ENCODE results near the gene SULT4A1.
"Not testable (repeated sequence)": the region's sequence is repeated elsewhere in the genome, so short reads cannot be mapped to it uniquely, and the experiment has no call there.

SULT4A1 gene, protein sequence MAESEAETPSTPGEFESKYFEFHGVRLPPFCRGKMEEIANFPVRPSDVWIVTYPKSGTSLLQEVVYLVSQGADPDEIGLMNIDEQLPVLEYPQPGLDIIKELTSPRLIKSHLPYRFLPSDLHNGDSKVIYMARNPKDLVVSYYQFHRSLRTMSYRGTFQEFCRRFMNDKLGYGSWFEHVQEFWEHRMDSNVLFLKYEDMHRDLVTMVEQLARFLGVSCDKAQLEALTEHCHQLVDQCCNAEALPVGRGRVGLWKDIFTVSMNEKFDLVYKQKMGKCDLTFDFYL

DNA sequence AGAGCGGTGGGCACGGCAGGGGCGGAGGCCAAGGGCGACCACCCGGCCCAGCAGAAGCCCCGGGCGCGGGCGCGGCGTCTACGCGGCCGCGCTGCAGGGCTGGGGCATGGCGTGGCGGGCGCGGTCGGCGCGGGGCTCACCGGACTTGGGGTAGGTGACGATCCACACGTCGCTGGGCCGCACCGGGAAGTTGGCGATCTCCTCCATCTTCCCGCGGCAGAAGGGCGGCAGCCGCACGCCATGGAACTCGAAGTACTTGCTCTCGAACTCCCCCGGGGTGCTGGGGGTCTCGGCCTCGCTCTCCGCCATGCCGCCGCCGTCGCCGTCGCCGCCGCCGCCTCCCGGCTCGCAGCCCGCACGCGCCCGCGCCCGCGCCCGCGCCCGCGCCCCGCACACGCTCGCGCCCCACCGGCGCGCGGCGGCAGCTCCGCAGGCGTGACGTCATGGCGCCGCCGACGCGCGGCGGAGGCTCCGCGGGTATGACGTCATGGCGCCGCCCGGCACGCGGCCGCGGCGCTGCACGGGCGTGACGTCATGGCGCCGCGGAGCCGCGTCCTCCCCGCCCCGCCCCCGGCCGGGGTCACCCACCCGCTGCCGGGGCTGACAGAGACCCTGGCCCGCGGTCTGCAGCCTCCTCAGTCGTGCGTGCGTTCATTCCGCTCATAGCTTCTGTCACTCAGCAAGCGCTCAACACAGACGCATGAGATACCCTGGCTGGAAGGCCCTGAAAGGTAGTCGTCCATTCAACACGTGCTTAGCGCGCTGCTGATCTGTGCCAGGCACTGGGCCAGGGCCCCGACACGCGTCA, at the start of gene SULT4A1:
Gene SULT4A1 (minus strand): TSS at position 440 of the 808 bp plus-strand sequence. CDS start 131 bp downstream, at position 309.
- DNase-seq, result peak; percentile 43

DNA sequence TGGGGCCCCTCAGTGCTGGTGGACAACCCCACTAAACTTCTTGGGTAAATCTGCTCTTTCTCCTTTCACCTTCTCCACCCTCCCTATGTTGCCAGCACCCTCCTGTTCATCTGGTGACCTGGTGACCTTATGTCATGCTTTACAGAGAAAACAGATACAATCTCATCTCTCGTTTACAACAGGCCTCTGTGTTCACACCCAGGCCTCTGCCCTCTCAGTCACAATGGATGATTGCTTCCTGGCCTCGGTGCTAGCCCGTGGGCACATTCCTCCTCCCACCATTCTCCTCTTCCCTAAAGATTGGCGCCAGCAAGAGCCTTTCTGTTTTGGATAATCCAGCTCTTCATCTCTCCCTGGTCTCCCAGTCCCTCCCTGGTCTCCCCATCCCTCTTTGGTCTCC, 49.0 kb upstream of the SULT4A1 start:
- DNase-seq, result no peak

DNA sequence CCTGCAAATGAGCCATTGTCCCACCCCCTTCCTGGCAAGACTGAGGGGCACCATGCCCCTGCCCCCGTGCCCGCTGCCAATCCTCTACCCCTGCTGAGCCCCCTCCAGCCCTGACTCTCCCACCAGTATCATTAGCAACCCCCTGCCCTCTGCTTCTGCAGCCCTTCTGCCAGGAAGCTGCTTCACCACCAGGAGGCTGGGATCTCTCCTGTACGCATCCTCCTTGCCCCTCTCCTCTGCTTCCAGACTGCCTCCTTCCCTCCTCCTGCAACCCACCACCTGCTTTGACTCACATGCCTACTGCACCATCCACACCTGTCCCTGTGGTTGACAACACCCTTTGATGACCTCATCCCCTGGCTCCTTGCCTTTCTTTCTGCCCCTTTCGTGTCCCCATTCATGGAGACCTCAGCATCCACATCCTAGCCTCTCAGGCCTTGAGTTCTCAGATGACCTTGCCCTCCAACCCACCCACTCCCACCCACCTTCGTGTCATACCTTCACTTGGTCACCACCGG, 47.9 kb upstream of the SULT4A1 start:
- no peak for DNase-seq

DNA sequence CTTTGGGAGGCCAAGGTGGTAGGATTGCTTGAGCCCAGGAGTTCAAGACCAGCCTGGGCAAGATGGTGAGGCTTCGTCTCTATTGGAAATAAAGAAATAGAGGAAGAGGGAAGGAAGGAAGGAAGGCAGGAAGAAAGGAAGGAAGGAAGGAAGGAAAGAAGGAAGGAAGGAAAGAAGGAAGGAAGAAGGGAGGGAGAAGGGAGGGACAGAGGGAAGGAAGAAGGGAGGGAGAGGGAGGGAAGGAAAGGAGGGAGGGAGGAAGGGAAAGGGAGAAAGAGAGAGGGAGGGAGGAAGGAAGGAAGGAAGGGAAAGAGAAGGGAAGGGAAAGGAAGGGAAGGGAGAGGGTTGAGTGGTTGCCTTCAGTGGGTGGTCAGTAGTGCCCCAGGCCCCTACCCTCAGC, 47.4 kb upstream of the SULT4A1 start:
- no peak for DNase-seq

DNA sequence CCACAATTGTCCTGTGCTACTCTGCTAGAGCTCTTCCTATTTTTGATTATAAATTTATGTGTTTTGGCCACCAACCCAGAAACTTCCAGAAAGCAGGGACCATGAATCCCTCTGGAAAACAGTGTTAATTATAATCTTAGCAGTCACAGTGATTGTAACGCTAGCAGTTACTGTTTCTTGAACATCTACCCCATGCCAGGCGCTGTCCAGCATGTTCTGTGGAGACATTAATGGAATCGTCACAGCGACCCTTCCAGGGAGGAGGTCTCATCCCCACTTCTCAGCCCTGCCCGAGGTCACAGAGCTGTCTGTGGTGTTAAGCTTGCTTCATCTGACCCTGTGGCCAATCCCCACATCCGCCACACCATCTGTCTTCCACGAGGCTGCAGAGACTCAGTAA, 43.4 kb upstream of the SULT4A1 start:
- DNase-seq, result no peak

DNA sequence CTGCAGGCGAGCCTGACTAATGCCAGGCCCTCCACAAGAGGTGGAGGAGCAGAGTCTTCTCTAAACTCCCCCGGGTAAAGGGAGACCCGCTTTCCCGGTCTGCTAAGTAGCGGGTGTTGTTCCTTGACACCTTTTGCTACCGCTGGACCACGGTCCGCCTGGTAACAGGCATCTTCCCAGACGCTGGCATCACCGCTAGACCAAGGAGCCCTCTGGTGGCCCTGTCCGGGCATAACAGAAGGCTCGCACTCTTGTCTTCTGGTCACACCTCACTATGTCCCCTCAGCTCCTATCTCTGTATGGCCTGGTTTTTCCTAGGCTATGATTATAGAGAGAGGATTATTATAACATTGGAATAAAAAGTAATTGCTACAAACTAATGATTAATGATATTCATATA, 42.1 kb upstream of the SULT4A1 start:
- DNase-seq, result not testable (repeated sequence)

DNA sequence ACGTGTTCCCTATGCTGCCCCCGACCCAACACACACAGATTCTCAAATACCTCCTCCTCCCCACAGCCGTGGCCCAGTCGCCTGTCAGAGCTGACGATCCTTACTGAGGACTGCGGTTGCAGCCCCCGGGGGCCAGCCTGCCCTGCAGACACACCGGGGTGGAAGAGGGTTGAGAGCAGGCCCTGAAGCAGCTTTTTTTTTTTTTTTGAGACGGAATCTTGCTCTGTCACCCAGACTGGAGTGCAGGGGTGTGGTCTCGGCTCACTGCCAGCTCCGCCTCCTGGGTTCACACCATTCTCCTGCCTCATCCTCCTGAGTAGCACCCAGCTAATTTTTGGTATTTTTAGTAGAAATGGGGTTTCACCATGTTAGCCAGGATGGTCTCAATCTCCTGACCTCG, 40.7 kb upstream of the SULT4A1 start:
- DNase-seq, result not testable (repeated sequence)

DNA sequence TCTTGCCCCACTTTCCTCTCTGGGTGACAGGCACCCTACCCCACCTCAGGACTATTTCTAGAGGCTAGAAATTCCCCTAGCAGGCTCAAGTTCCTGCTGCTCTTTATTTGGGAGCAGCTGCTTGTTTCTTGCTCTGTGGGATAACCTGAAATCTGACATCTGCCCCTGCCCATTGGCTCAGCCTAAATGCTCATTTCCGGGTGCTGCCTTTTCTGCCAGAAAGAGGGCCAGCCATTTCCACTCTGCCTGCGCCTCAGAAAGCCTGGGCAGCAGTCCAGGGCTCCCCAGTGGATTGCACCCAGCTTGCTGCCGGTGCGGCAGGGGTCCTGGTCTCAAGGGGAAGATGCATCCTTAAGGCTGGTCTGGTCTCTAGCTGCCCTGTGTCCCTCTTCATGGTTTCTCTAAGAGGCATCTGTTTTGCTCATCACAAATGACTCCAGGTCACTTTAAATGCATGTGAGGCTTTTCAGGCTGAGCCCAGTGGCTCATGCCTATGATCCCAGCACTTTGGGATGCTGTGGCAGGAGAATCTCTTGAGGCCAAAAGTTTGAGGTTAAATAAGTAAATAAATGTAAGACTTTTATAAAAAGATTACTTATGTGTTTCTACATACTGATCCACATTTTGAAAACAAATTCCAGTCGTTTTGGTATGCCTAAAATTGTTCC, 39.8 kb upstream of the SULT4A1 start:
- no peak for DNase-seq

DNA sequence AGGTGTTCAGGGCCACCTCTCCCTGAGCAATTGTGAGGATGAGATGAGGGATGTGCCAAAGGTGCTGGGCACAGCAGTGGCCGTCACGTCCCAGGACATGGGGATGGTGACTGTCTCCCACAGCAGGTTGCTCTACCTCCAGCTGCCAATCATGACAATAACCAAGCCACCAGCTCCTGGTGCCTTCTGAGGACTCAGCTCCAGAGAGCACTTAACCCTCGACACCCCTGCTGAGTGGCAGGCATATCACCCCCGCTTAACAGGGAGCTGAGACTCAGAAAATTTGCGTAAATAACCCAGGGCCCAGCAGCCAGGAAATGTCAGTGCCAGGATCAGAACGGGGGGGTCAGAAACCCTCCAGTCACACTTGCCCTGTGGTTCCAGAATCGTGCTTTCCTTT, 37.9 kb upstream of the SULT4A1 start:
- no peak for DNase-seq

DNA sequence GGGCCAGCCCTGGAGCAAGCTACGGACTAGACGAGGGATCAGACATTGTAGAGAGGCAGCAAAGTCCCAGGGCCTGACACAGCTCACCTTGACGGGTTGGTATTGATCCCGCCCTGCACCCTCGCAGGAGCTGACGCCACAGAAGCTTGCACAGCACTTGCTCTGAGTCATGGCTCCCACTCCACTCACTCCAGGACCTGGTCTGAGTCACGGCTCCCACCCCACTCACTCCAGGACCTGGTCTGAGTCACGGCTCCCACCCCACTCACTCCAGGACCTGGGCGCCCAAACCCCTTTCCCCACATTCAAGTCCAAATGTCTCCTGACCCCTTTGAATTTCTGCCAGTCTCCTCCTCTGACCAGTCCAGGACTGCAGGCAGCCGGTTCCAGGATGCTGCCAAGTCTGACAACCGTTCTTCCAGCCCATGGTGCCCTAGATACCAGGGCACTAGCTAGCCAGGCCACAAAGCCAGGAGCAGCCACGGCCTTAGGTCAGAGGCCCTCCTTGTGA, 35.5 kb upstream of the SULT4A1 start:
- DNase-seq, result no peak

DNA sequence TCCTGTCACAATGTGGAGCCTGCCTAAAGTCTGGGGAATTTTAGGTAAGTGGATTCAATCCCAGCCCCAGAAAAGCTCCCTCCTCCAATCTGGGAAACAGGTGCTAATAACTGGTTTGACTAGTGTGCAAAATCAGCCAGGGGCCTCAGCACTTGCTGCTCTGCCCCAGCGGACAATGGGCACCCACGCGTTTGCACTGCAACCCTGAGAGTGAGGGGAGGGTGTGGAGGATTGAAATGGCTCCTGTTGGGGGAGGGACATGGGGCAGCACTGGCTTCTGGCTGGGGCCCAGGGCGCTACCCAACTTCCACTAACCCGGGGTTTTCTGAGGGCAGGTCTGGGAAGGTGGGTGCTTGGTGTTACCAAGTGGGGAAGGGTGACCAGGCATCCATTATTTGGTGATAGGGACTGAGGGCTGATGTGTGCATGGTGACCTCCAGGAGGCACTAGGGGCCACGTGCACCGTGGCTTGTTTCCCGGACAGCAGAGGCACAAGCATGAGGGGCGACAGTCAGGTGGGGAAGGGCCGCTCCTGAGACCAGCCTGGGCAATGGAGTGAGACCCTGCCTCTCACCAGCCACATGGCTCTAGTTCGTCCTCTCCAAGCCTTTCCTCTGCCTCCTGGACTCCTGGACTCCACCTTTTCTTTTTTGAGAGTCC, 33.8 kb upstream of the SULT4A1 start:
- no peak for DNase-seq

DNA sequence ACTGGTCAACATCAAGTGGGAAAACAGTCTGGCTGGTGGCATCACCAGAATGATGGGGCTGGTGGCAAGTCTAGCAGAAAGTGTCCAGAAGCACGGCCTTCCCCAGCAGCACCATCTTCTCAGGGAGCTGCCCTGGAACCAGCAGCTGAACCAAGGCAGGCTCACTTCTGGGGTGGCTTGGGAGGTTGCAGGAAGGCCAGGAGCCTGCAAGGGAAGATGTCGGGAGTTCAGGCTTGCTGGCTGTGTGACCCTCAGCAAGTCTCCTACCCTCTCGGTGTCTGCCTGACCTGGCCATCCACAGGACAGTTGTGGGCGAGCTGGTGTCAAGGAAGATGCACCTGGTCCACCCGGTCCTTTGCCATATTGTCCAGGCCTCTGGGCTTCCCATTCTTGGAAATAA, 31.8 kb upstream of the SULT4A1 start:
- no peak for DNase-seq

DNA sequence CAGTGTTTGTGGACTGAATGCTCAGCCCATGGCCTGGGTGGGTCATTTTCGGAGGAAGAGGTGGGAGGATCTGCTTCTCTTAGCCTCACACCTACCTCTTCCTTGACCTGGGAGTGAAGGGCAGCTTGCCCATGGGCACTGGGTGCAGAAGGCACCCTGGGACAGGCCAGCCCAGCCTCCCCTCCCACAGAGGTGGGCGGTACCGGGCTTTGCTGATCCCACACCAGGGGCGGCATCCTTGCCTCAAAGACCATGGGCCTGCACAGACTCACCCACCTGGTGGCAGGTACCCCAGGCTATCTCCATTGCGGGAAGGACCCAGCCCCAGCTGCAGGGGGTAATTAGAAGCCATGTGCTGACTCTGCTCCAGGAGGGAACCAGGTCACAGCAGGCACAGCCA, 31.0 kb upstream of the SULT4A1 start:
- DNase-seq, result no peak

DNA sequence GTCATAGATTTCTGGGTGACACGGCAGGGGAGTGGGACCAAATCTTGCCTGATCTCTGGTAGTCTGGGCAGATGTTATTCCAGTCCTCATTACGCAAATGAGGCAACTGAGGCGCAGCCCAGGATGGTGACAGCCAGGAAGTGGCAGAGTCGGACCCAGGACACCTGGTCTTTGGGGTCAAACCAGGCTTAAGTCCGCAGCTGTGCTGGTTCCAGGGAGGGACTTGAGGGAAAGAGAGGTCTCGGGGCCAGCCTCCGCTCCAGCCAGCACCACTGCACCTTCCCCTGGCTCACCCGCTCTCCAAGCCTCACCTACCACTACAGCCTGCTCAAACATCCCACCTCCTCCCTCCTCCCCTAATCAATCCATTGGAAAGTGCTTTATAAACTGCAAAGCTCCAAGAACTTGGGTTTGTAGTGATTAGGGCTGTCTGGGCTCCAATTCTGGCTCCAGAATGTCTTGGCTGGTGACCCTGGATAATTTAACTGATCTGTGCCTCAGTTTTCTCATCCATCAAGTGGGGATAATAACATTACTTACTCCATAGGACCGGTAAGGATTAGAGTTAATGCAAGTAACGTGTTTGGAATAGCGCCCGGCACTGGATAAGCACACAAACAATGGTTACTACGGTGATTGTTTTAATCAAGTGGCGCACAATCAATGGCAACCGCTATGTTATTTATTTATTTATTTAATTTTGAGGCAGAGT, 30.0 kb upstream of the SULT4A1 start:
- no peak for DNase-seq

DNA sequence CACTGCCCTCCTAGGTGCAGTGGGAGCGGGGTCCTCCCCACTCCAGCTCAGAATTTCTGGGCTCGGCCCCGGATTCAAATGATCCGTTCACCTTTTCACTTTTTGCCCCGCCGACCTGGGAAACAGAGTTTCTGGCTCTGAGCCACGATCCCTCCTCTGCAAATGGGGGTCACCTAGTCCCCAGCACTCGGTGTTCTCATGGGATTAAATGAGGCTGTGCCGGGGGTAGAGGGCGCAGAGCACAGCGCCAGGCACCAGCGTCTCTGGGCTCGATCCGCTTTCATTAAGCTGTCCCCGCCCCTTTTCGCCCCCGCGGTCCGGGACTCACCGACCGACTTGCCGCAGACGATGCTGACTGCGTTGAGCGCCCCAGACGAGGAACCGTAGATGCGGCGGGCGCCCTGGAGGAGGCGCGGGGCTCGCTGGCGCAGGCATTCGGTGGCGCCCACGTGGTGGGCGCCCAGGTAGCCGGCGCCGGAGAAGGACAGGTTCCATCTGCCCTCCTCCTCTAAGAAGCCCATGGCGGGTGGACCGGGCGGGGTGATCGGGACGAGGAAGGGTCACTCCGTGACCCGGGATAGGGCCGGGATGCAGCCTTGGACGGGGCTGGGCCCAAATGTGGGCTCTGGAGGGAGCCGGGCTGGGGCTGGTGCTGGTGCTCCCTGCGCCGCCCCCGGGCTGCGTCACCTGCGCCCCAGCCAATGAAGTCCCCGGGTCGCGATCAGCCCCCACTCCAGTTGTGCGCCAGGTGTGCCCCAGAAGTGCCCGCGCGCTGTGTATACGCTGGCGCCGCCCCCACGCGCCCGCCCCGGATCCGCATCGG, 29.3 kb upstream of the SULT4A1 start, which contains the start of gene PNPLA5:
Gene PNPLA5 (minus strand): TSS at position 654 of the 823 bp plus-strand sequence. CDS start 133 bp downstream, at position 521.
- no peak for DNase-seq

DNA sequence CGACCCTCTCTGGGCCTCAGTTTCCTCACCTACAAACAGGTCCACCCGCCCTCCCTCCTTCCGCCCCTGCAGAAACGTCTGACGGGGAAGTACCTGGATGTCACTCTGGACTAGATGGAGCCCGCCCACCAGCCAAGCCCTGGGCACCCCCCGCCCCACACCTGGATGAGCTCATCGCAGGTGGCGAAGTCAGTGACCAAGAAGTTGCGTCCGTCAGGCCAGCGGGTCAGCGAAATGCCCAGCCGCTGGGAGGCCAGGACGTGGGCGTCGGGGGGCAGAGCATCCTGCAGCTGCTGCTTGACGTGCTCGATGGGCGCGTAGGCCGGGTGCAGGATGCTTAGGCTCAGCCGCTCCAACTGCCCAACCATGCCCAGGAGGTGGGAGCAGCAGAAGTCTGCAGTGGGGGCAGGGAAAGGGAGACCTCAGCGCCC, 28.6 kb upstream of the SULT4A1 start:
- DNase-seq, result no peak

DNA sequence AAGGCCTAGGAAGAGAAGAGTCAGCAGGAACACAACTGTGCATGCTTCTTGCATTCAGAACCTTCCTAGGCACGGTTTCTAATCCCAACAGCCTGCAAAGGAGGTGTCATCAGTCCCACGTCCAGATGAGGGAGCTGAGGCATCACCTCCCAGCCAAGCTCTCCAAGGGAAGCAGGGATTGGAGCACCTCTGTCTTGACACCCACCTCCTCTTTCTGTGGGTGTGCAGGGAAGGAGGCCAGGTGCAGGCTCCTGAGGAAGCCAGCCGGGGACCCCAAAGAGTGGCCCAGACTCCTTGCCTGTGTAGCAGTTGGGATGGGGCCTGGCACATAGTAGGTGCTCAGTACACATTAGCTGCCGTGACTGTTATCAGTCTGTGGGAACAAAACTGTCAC, 27.5 kb upstream of the SULT4A1 start:
- DNase-seq, result no peak

DNA sequence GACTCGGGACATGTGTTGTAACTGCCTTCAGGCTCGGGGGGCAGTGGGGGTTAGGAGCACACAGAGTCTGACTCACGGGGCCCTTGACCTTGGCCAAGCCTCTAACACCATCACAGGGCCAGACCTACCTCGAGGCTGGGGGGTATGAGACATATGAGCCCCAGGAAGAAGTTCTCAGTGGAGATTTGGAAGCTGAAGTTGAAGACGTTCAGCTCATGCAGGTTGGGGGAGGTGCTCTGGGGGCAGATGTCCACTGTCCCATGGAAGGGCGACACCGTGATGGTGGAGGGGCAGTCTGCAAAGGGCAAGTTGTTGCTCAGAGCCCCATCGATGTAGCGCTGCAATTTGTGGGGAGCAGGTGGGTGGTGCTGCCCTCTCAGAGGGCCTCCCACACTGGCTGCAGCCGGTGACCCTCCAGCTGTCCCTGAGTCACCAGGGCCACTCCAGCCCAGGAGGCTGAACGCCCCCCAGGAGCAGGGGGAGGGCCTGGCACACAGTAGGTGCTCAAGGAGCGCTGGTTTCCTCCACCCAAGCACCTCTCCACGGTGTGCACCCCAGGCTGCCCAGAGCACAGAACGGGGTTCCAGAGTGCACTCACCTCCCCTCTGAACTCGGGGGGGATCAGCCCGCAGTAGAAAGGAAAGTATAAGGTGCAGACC, 27.0 kb upstream of the SULT4A1 start:
- DNase-seq, result no peak

DNA sequence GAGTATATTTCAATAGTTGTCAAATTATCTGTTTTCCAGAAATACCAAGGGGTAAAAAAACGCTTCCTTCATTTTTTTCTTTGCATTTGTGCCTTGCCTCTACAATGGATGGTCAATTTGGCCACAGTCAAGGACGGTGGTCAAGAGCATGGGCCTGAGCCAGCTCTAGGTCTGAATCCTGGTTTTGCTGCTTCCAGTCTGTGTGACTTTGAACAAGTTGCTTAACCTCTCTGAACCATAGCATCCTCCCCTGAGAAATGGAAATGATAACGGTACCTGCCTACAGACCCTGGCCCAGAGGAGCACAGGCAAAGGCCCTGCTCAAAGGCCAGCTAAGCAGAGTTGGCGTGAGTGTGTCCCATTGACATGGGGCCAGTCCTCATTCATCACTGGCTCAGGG, 26.4 kb upstream of the SULT4A1 start:
- DNase-seq, result no peak

DNA sequence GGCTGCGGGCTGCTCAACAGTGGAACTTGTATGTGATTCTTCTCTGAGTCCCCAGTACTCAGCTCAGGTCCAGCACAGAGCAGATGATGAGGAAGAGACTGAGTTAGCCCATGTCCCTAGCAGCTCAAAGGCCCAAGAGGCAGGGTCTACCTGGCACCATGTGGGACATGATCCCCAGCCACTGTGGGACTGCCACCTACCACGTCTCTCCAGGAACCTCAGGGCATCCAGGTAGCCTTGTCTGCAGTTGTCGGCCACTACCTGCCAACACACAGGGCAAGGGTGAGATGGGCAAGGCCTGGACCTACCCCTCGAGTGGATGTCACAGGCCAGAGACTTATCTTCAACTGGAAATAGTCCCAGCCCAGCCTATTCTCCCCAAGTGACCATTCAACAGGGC, 25.1 kb upstream of the SULT4A1 start:
- DNase-seq, result no peak

DNA sequence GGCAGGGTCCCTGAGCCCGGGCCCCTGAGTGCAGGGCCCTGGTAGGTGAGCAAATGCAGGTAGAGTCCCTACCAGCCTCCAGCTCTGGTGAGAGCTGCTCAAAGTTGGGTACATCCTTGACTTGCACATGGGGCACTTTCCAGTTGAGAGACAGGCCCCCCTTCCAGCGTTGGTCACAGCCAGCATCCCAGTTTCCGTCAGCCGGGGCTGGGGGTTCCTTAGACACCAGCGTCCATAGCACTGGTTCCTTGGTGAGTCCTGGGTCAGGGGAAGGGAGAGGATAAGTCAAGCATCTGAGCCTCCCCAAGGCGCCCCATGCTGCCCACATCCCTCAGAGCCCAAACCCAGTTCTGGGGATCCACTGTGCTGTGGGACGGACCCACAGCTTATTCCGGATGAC, 23.9 kb upstream of the SULT4A1 start:
- no peak for DNase-seq

All from NCI-H1105 treated with DMSO at 0.1 percent for 48 hours (cell line).